Natural killer cell (primary cell): ENCODE results near the gene SYVN1. TPM values are rescaled to one million over a fixed set of nuclear protein-coding genes. Genes with fewer than 3 reads are reported as not detected.

ENCODE experiments used
- ATAC-seq, 3 donors: fragments of 150-1000 bp in 2 of 3; fragments of 200-7000 bp in 1 of 3; cut with Tn5 transposase; 1 replicate in 1 of 3; 2 replicates in 2 of 3; pipeline ENCODE4 v1.10.0; 2021; ENCODE audit warnings: mild to moderate bottlenecking in 2 of 3, moderate library complexity in 2 of 3
- DNase-seq, 2 donors: peaks; one replicate each; pipeline versions ENCODE4 v3.0.0 to v3.0.0-alpha.2; 2013 to 2021; ENCODE audit warnings: mixed read lengths in 1 of 2
- H3K27ac ChIP-seq: one replicate; pipeline ENCODE4 v1.5.1; 2013; ENCODE audit warnings: mild to moderate bottlenecking, low read length
- H3K27me3 ChIP-seq: one replicate; pipeline ENCODE4 v1.6.1; 2013; ENCODE audit warnings: low read length; ENCODE audit not compliant: control insufficient read depth, insufficient read depth
- H3K36me3 ChIP-seq: one replicate; pipeline ENCODE4 v1.6.1; 2013; ENCODE audit warnings: low read length; ENCODE audit not compliant: control insufficient read depth, insufficient read depth
- H3K4me1 ChIP-seq: one replicate; pipeline ENCODE4 v1.6.1; 2013; ENCODE audit warnings: low read length; ENCODE audit not compliant: control insufficient read depth, insufficient read depth
- H3K4me3 ChIP-seq: one replicate; pipeline ENCODE4 v1.5.1; 2013; ENCODE audit warnings: low read length
- H3K9me3 ChIP-seq: one replicate; pipeline ENCODE4 v1.6.1; 2013; ENCODE audit warnings: low read length; ENCODE audit not compliant: control insufficient read depth, insufficient read depth
- H3K27ac Mint-ChIP-seq, 2 donors: one replicate each; pipeline ENCODE4 v1.8.0; 2022; ENCODE audit warnings: mild to moderate bottlenecking in 2 of 2, mixed read lengths in 2 of 2, moderate library complexity in 1 of 2
- H3K27me3 Mint-ChIP-seq, 2 donors: one replicate each; pipeline ENCODE4 v1.8.0; 2022; ENCODE audit warnings: low read depth in 2 of 2, mixed read lengths in 2 of 2
- H3K36me3 Mint-ChIP-seq: one replicate; pipeline ENCODE4 v1.8.0; 2022; ENCODE audit warnings: mixed read lengths
- H3K4me1 Mint-ChIP-seq, 2 donors: one replicate each; pipeline ENCODE4 v1.8.0; 2022; ENCODE audit warnings: mixed read lengths in 2 of 2
- H3K4me3 Mint-ChIP-seq: one replicate; pipeline ENCODE4 v1.8.0; 2022; ENCODE audit warnings: mild to moderate bottlenecking, moderate library complexity, mixed read lengths
- H3K9me3 Mint-ChIP-seq, 2 donors: one replicate each; pipeline ENCODE4 v1.8.0; 2022; ENCODE audit warnings: mixed read lengths in 2 of 2
- WGBS: methylation state at CpG from one replicate; pipeline ENCODE4 v1.1.7; 2013; ENCODE audit warnings: missing lambda C conversion rate; ENCODE audit not compliant: insufficient coverage; 5-methylcytosine and 5-hydroxymethylcytosine counted together
- intact Hi-C: fragments of 100-400 bp; cut with micrococcal nuclease; formaldehyde crosslinking; loops from one replicate; pipeline ENCODE4 v1.14.2; 2022
- total RNA-seq, 4 donors: library from RNA; stranded (reverse); fragments of 120-200 nt in 1 of 4; gene quantifications; one replicate each; pipeline versions ENCODE4 v1.2.3 to v1.2.4, GENCODE V29; 2013 to 2022
- TF ChIP-seq, protein P1 (sequence below): fragments of 200-600 bp; IDR thresholded peaks from one replicate; pipeline ENCODE4 v1.8.0; 2022; ENCODE audit warnings: antibody characterized with exemption

Gene SYVN1
- total RNA-seq, 3 donors from 2014 or later (not counting 1 experiment from before 2014, with no cell fraction given) = 72.9 to 109 (median 90.2) TPM

DNA sequence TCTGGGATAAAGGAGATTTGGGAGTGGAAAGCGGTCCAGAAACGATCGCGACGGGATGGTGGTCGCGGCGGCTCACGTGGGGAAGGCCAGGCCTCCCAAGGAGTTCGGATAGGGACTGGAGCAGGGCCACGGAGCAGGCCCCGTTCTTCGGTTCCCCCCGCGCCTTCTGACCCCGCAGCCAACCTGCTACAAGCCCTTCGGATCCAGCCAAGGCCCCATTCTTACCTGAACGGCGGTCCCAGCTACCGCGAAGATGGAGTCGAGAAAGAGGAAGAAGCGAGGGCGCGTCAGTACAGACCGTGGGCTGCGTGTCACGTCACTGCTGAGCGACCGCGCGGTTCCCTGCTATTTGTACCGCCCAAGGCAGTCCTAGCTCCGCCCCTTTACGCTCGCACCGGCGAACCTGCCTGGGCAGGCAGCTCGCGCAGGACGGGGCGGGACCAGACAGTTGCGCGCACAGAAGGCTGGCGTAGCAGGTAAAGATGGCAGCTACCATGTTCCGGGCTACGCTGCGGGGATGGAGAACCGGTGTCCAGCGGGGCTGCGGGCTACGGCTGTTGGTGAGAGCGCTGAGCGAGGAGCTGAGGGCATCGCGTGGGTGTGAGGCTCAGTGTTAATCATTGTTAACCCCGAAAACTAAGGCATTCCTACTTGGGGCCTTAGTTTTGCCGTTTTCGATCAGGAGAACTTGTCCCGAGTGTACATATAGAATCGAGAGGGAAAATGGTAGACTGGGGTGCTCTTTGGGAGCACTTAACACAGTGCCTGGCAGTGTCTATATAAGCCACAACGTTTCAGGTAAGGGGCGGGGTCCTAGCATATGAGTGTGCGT, 12.2 kb downstream of the SYVN1 start, which contains the start of the genes FAU and MRPL49:
FAU (minus strand) TSS at position 270 of the 832 bp plus-strand sequence. CDS start 321 bp downstream, outside the sequence.
MRPL49 (plus strand) TSS at position 457 of the 832 bp plus-strand sequence; CDS start at position 483, 26 bp downstream.
- H3K4me1 Mint-ChIP-seq = peaks cover 25 to 46% of the 10 kb centered on the region in 2 donors
- WGBS = under 1% methylated on average over 64 of the region's 64 CpGs
- Histone ChIP-seq H3K4me1 (peaks cover 26% of the 10 kb centered on the region), H3K9me3 (no peaks in the 10 kb centered on the region), H3K4me3 (peak within 1 kb of the TSS; percentile 91), H3K27ac (peak within 1 kb of the TSS; percentile 97), H3K36me3 (peaks cover 56% of the 10 kb centered on the region), H3K27me3 (no peaks in the 10 kb centered on the region)
- no peaks in the 10 kb centered on the region for H3K9me3 Mint-ChIP-seq
- peak within 1 kb of the TSS; percentile 98 for H3K4me3 Mint-ChIP-seq
- ATAC-seq (peak; percentile 80 to 91 (median 80)), DNase-seq (peak; percentile 97 to 100)
- TF ChIP-seq, protein P1, sequence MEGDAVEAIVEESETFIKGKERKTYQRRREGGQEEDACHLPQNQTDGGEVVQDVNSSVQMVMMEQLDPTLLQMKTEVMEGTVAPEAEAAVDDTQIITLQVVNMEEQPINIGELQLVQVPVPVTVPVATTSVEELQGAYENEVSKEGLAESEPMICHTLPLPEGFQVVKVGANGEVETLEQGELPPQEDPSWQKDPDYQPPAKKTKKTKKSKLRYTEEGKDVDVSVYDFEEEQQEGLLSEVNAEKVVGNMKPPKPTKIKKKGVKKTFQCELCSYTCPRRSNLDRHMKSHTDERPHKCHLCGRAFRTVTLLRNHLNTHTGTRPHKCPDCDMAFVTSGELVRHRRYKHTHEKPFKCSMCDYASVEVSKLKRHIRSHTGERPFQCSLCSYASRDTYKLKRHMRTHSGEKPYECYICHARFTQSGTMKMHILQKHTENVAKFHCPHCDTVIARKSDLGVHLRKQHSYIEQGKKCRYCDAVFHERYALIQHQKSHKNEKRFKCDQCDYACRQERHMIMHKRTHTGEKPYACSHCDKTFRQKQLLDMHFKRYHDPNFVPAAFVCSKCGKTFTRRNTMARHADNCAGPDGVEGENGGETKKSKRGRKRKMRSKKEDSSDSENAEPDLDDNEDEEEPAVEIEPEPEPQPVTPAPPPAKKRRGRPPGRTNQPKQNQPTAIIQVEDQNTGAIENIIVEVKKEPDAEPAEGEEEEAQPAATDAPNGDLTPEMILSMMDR = no peak
- H3K27ac Mint-ChIP-seq = peak within 1 kb of the TSS; percentile 99 to 100
- H3K27me3 Mint-ChIP-seq = no peaks in the 10 kb centered on the region
- intact Hi-C loops = loop anchor here (1.0 to 5.0 kb wide), 3 partner anchors 13 to 205 kb away; partner anchors contain the start of genes ATG2A, CDCA5 and ZFPL1
- H3K36me3 Mint-ChIP-seq = no peaks in the 10 kb centered on the region

DNA sequence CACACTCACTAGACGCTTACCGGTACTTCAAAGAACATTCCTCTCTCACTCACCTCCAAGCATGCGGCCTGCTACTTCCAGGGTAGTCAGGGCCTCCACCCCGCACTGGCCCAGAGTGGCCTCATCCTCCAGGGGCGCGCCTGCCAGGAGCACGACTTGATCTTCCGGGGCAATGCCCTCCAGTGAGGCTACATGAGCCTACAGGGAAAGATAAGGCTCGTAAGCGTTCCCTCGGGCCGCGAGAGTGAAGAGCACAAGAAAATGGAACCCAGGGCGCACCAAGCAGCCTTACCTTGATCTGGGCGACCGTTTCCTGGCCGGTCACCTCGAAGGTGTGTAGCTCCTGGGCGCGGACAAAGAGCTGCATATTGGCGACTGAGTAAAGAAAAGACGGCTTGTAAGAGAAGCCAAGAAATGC, 12.9 kb downstream of the SYVN1 start:
- TF ChIP-seq, protein P1 = no peak
- Histone ChIP-seq H3K36me3 (peaks cover 50% of the 10 kb centered on the region), H3K9me3 (no peaks in the 10 kb centered on the region), H3K27ac (peak overlapping the region; percentile 97), H3K4me3 (peak overlapping the region; percentile 91), H3K4me1 (peaks cover 32% of the 10 kb centered on the region), H3K27me3 (no peaks in the 10 kb centered on the region)
- Mint-ChIP-seq H3K4me3 (peak overlapping the region; percentile 98), H3K27ac (peak overlapping the region; percentile 99 to 100), H3K27me3 (no peaks in the 10 kb centered on the region), H3K9me3 (no peaks in the 10 kb centered on the region), H3K4me1 (peaks cover 25 to 50% of the 10 kb centered on the region in 2 donors), H3K36me3 (no peaks in the 10 kb centered on the region)
- intact Hi-C loops = loop anchor here (5.0 kb wide), 1 partner anchor 204 kb away; the partner anchor contains the start of gene ATG2A
- no peak for ATAC-seq
- 2% methylated on average over 22 of the region's 22 CpGs for WGBS
- DNase-seq = peak in 1 of 2 donors; percentile 45

- H3K27me3 Mint-ChIP-seq = no peaks in the 10 kb centered on the region
- Histone ChIP-seq H3K27ac (peak overlapping the region; percentile 97), H3K4me1 (peaks cover 39% of the 10 kb centered on the region), H3K36me3 (peaks cover 47% of the 10 kb centered on the region), H3K4me3 (peak overlapping the region; percentile 91), H3K27me3 (no peaks in the 10 kb centered on the region), H3K9me3 (no peaks in the 10 kb centered on the region)
- no peaks in the 10 kb centered on the region for H3K9me3 Mint-ChIP-seq
- H3K4me1 Mint-ChIP-seq = peaks cover 25 to 50% of the 10 kb centered on the region in 2 donors
- ATAC-seq = no peak
- no peaks in the 10 kb centered on the region for H3K36me3 Mint-ChIP-seq
- peak overlapping the region; percentile 98 for H3K4me3 Mint-ChIP-seq
- H3K27ac Mint-ChIP-seq = peak overlapping the region; percentile 99 to 100
- no peak for DNase-seq
- WGBS = 100% methylated on average over 2 of the region's 3 CpGs
- intact Hi-C loops = loop anchor here (5.0 kb wide), 1 partner anchor 204 kb away; the partner anchor contains the start of gene ATG2A
- TF ChIP-seq, protein P1 = no peak
Observed at GRCh38 chr11:65120831-65121230, 13.5 kb downstream of the SYVN1 start.
